ENCODE data around the gene ARFGEF3. TPM values are rescaled to one million over a fixed set of nuclear protein-coding genes. Genes with fewer than 3 reads are reported as not detected.

The ARFGEF3 gene
- total and polyA plus RNA-seq, 2 donors (not counting 1 experiment from before 2014, with no cell fraction given) = not detected

DNA sequence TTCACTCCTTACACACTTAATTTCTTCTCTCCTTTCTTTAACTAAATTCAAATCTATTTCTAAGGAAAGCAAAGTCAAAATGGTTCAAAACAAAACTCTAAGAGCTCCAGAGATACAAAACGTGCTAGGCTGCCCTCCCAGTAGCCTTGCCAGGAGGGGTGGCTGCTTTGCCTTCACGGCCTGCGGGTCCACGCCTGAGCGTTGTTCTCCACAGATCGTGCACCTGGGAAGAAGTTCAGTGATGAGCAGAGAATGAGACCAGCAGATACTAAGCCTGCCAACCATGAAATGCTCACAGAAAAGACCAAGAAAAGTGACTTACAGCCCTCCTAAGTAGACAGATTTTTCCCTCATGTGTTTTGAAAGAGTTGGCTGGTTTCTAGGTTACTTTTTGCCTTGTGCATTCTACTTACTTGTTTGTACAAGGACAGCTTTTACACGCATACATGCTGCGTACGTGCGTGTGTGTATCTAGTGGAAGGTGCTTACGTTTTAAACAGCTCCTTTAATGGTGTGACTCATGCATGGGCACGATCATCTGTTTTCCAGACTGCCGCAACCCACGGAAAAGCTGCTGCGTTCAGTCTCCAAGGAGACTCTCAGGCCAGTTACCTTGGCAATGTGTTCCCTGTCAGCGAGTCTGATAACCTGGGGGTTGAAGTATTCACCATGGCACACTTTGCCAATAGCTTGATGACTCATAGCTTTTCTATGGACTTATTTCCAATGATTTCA, 88.9 kb downstream of the ARFGEF3 start:
- Histone ChIP-seq H3K4me2 (replicated peaks; ENCODE audit: low read depth, low read length, poor library complexity, severe bottlenecking) (no peak overlapping the region), H3K36me3 (replicated peaks in 1 of 2; ENCODE audit: control extremely low read depth in 1 of 2, control insufficient read depth in 1 of 2, extremely low read depth in 1 of 2, insufficient read depth in 2 of 2, low read length in 1 of 2) (no peaks in the 10 kb centered on the region), H3K9me3 (ENCODE audit: control extremely low read depth in 1 of 3, control insufficient read depth in 2 of 3, insufficient read depth in 1 of 3, low read length in 2 of 3) (no peaks in the 10 kb centered on the region), H3K27me3 (replicated peaks in 1 of 4; ENCODE audit: control extremely low read depth in 1 of 4, control insufficient read depth in 3 of 4, insufficient read depth in 4 of 4, low read length in 3 of 4) (peaks cover 0 to 2% (median 1%) of the 10 kb centered on the region in 4 experiments), H3K27ac (ENCODE audit: low read length in 2 of 2) (no peak overlapping the region), H3K9ac (ENCODE audit: low read length) (no peak overlapping the region), H3K4me1 (ENCODE audit: control insufficient read depth in 2 of 2, insufficient read depth in 2 of 2, low read length in 2 of 2) (no peaks in the 10 kb centered on the region), H2AFZ (ENCODE audit: insufficient read depth, low read depth, low read length, poor library complexity, severe bottlenecking) (no peak overlapping the region), H3K79me2 (ENCODE audit: control insufficient read depth, insufficient read depth, low read length) (no peaks in the 10 kb centered on the region), H4K20me1 (ENCODE audit: control insufficient read depth, insufficient read depth, low read length, poor library complexity, severe bottlenecking) (no peaks in the 10 kb centered on the region), H3K4me3 (ENCODE audit: control extremely low read depth in 1 of 5, extremely low read depth in 1 of 5, insufficient read depth in 1 of 5, low read depth in 2 of 5, low read length in 4 of 5) (no peak overlapping the region)
- Mint-ChIP-seq H3K9me3 (ENCODE audit: insufficient read depth) (no peaks in the 10 kb centered on the region), H3K4me3 (no peak overlapping the region), H3K27me3 (peaks cover 11% of the 10 kb centered on the region), H3K4me1 (no peaks in the 10 kb centered on the region), H3K27ac (no peak overlapping the region)
- CTCF ChIA-PET = interaction anchor here (1.0 kb wide), 1 partner anchor 11 kb away, joined by 3 read pairs; no protein-coding TSS in a partner anchor
- ATAC-seq (ENCODE audit: low read depth) (no peak), DNase-seq (no peak)
- WGBS (ENCODE audit: insufficient coverage) = 87% methylated on average over 15 of the region's 16 CpGs
- intact Hi-C loops (cut with micrococcal nuclease) = no loop called here
- POLR2A ChIA-PET = no interaction called here
- TF ChIP-seq, protein P1, sequence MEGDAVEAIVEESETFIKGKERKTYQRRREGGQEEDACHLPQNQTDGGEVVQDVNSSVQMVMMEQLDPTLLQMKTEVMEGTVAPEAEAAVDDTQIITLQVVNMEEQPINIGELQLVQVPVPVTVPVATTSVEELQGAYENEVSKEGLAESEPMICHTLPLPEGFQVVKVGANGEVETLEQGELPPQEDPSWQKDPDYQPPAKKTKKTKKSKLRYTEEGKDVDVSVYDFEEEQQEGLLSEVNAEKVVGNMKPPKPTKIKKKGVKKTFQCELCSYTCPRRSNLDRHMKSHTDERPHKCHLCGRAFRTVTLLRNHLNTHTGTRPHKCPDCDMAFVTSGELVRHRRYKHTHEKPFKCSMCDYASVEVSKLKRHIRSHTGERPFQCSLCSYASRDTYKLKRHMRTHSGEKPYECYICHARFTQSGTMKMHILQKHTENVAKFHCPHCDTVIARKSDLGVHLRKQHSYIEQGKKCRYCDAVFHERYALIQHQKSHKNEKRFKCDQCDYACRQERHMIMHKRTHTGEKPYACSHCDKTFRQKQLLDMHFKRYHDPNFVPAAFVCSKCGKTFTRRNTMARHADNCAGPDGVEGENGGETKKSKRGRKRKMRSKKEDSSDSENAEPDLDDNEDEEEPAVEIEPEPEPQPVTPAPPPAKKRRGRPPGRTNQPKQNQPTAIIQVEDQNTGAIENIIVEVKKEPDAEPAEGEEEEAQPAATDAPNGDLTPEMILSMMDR (IDR thresholded peaks at IDR 0.05) = no peak
- no peak for TF ChIP-seq EZH2 (IDR thresholded peaks at IDR 0.05; ENCODE audit: borderline replicate concordance, insufficient read depth, low read depth, low read length, poor library complexity, severe bottlenecking)

DNA sequence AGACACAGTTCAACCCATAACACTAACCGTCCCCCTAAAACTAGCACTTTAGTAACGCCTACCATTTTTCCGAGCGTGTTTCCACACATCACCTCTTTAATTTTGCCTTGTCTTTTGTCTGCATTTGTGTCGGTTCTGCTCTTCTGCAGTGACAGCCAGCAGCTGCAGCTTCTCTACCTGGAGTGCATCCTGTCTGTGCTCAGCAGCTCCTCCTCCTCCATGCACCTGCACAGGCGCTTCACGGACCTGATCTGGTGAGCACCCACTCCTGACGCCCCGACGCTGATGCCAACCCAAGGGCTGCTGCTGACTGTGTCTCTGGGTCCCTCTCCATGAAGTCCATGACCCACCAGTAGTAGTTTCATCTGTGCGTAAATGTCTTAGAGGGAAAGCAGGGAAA, 92.0 kb downstream of the ARFGEF3 start:
- Mint-ChIP-seq H3K27me3 (peaks cover 29% of the 10 kb centered on the region), H3K9me3 (ENCODE audit: insufficient read depth) (no peaks in the 10 kb centered on the region), H3K4me1 (no peaks in the 10 kb centered on the region), H3K4me3 (no peak overlapping the region), H3K27ac (no peak overlapping the region)
- H4K20me1 ChIP-seq (ENCODE audit: control insufficient read depth, insufficient read depth, low read length, poor library complexity, severe bottlenecking) = no peaks in the 10 kb centered on the region
- POLR2A ChIA-PET = no interaction called here
- no peak for TF ChIP-seq EZH2 (IDR thresholded peaks at IDR 0.05; ENCODE audit: borderline replicate concordance, insufficient read depth, low read depth, low read length, poor library complexity, severe bottlenecking)
- TF ChIP-seq, protein P1 (IDR thresholded peaks at IDR 0.05) = no peak
- CTCF ChIA-PET = no interaction called here
- H3K4me3 ChIP-seq (ENCODE audit: control extremely low read depth in 1 of 5, extremely low read depth in 1 of 5, insufficient read depth in 1 of 5, low read depth in 2 of 5, low read length in 4 of 5) = no peak overlapping the region
- no peak overlapping the region for H2AFZ ChIP-seq (ENCODE audit: insufficient read depth, low read depth, low read length, poor library complexity, severe bottlenecking)
- H3K4me2 ChIP-seq (replicated peaks; ENCODE audit: low read depth, low read length, poor library complexity, severe bottlenecking) = no peak overlapping the region
- DNase-seq (no peak), ATAC-seq (ENCODE audit: low read depth) (no peak)
- no peak overlapping the region for H3K27ac ChIP-seq (ENCODE audit: low read length in 2 of 2)
- H3K4me1 ChIP-seq (ENCODE audit: control insufficient read depth in 2 of 2, insufficient read depth in 2 of 2, low read length in 2 of 2) = no peaks in the 10 kb centered on the region
- no peak overlapping the region for H3K9ac ChIP-seq (ENCODE audit: low read length)
- H3K27me3 ChIP-seq (replicated peaks in 1 of 4; ENCODE audit: control extremely low read depth in 1 of 4, control insufficient read depth in 3 of 4, insufficient read depth in 4 of 4, low read length in 3 of 4) = peaks cover 0 to 2% (median 0%) of the 10 kb centered on the region in 4 experiments
- WGBS (ENCODE audit: insufficient coverage) = 97% methylated on average over 9 of the region's 11 CpGs
- intact Hi-C loops (cut with micrococcal nuclease) = no loop called here
- no peaks in the 10 kb centered on the region for H3K9me3 ChIP-seq (ENCODE audit: control extremely low read depth in 1 of 3, control insufficient read depth in 2 of 3, insufficient read depth in 1 of 3, low read length in 2 of 3)
- H3K36me3 ChIP-seq (replicated peaks in 1 of 2; ENCODE audit: control extremely low read depth in 1 of 2, control insufficient read depth in 1 of 2, extremely low read depth in 1 of 2, insufficient read depth in 2 of 2, low read length in 1 of 2) = no peaks in the 10 kb centered on the region
- no peaks in the 10 kb centered on the region for H3K79me2 ChIP-seq (ENCODE audit: control insufficient read depth, insufficient read depth, low read length)
